Epithelial cell of prostate (primary cell): Measurements from ENCODE around the gene PLXNA4.

Source experiments
- DNase-seq: peaks from one replicate; pipeline ENCODE4 v3.0.0-alpha.2; 2011; ENCODE audit warnings: low read depth, low spot score
- H3K27ac ChIP-seq: fragments of 450-650 bp; 2 replicates; pipeline ENCODE4 v1.5.1; 2017; ENCODE audit warnings: mild to moderate bottlenecking

The PLXNA4 gene

DNA sequence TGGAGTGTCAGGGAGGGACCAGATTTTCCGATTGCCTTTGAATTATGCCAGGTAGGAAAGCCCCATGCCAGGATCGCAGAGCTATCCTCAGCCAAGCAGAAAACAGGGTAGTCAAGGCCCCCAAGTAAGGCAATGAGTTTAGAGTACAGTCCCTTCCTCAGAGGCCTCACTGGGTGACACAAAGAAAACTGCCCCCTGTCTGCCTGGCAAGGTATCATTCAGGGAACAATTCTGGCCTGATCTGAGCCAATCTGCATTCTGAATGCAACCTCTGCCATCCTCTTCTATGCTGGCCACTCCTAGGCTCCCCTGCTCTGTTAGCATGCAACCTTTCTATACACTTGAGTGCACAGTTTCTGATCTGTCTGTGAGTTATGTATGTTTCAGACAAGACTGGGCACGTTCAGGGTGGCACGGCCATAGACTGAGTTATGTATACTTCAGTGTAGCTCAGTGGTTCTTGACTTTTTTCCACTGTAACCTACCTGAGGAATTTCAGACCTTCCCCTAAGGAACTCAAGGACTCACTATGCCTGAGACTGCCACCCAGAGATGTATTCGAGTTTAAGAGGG lies 336.8 kb downstream of the PLXNA4 start:
- DNase-seq = peak; percentile 31

GRCh38 chr7:132234711-132235110 lies 341.6 kb downstream of the PLXNA4 start:
- H3K27ac ChIP-seq = no peak overlapping the region
- DNase-seq = no peak

More for the DNA sequence above, 336.8 kb downstream of the PLXNA4 start:
- no peak overlapping the region for H3K27ac ChIP-seq

DNA sequence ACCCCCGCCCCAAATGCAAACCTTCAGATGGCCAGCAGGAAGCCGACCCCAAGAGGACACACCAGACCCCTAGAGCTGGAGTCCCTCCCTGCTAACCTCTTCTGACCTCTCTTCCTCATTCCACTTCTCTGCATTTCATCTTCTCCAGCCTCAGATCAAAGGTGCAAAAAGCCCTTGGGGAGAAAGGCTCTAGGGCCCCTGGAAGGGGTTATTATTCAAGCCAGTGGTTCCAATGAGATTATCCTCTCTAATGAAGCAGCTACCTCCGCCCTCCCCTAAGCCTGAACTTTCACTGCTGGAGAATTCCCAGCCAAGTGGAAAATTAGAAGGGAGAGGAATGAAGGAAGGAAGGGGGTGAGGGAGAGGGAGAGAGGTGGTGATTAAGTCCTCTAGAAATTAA lies 343.9 kb downstream of the PLXNA4 start:
- H3K27ac ChIP-seq = no peak overlapping the region
- no peak for DNase-seq

DNA sequence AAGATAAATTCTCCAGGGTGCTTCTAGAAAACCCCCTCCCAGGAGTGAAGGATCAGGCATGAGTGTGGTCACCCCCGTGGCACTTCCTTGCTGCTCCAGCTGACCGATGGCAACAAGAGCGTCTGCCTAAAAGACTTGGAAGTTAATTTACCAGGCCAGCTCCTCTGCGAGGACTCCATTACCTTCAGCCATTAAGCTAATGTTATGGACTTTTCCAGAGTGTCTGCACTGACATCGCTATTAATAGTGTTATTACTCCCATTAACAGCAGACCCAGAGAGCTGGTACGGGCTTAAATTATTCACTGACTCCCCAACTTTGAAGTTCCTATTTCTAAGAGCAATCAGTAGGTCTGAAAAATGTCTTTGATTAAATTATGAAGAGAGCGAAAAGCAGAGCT lies 345.8 kb downstream of the PLXNA4 start:
- DNase-seq = no peak
- no peak overlapping the region for H3K27ac ChIP-seq

GRCh38 chr7:132228240-132228639 lies 348.0 kb downstream of the PLXNA4 start:
- DNase-seq = no peak
- H3K27ac ChIP-seq = no peak overlapping the region

DNA sequence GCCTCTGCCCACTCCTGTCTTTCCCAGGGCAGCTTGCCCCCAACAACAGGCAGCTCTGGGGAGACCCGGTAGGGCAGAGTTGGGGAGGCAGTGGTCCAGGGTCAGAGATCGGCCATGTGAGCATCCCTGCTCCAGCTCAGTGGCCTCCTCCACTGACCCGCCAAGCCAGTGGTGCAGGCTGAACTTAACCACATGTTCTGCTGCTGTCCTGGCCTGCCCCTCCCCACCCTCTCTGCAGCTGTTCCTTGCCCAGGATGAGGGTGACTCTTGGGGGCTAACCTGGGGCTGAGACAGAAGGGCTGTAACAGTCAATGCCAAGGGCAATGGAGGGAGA lies 349.3 kb downstream of the PLXNA4 start:
- no peak overlapping the region for H3K27ac ChIP-seq
- DNase-seq = no peak

GRCh38 chr7:132226046-132226956 lies 350.0 kb downstream of the PLXNA4 start:
- no peak for DNase-seq
- no peak overlapping the region for H3K27ac ChIP-seq

DNA sequence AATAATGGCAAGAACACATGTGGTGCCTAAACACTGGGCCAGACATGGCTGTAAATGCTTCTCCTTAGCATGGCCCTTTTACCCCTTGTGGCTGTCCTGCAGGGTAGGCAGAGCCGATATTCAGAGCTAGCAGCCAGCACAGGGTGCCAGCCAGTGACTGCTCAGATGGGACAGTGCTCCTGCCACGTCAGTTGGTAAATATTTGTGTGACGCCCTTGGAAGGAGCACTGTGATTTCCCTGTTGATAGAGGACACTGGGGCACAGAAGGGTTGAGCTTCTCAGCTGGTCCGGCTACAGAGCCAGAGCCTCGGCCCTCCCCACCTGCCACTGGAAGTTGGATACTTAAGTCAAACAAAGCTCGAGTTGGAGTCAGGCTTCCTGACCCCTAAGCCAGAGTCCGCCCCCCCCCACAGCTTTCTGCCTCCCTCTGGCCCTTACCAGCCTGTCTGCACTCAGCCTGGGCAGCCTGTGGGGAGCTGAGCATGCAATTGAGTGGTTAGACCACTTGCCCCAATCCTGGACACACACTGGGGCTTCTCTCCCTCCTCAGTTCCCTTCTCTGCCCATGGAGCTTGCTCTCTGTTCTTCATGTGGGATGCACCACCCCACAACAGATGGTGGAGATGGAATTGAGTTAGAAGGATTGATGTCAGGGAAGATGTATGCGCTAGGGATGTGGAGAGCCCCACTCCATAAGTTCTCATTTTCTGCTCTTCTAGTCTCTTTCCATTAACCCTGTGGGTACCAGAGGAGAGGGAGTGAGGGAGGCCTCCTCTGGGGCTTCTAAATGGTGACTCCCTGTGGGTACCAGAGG lies 350.8 kb downstream of the PLXNA4 start:
- DNase-seq = no peak
- no peak overlapping the region for H3K27ac ChIP-seq

GRCh38 chr7:132221356-132221755 lies 354.9 kb downstream of the PLXNA4 start:
- H3K27ac ChIP-seq = no peak overlapping the region
- peak; percentile 12 for DNase-seq

DNA sequence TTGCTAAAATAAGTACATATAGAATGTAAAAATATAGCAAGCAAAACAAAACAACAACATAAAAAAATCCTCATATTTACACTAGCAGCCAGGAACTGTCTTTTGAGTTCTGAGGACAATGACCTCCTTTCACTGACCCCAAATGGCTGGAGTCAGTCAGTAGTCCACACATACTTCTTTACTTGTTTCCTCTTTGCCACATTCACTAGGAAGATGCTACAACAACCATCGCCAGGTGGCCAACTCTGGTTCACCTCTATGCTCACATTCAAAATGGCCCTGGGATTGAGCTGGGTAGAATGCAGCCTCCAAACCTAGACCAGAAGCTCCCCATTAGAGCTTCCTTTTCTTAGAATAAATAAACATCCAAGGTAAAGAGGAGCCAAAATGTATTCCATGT lies 356.2 kb downstream of the PLXNA4 start:
- no peak overlapping the region for H3K27ac ChIP-seq
- no peak for DNase-seq

DNA sequence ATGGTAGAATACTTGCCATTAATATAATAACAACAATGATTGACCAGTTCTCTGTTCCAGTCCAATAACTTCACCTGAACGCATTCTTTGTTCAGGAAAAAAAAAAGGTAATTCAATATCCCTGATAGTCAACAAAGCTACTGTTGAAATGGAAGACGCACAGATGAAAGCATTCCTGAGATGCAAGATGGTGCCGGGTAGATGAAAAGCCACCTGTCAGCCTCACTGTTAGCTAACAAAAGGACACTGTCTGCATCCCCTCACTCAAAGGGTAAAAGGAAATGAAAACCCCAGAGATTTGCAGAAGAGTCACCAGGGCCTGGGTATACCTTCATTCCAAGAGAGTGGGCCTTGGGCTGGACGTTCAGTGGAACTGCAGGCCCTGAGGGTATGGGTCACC lies 357.4 kb downstream of the PLXNA4 start:
- H3K27ac ChIP-seq = no peak overlapping the region
- no peak for DNase-seq

DNA sequence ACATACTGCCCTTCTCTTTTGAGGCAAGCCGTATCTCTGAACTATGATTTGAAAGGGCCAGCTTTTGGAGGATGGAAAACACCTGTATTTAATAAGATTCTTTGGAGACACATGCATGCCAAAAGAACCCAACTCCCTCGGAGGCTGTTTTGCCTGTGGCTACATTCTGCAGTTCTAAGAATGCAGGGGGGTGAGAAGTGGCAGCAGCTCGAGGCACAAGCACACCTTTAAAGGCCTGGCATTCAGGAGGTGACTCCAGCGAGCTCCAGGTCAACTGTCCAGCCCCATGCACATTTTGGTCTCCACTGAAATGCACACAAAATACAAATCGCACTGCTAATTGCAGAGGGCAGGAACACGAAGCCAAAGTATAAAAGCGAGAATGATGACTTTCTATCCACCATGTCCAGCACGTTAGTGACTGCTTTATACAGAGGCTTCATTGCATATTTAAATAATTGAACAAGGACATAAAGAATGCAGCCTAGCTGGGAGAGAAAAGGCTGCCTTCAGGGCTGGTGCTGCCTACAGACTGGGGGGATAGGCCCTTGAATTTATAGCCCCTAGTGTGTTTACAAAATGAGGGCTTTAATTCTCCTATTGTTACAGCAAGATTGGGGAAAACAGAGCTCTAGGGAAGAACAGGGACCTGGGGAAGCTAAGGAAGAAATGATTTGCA lies 359.3 kb downstream of the PLXNA4 start:
- no peak overlapping the region for H3K27ac ChIP-seq
- no peak for DNase-seq

- no peak overlapping the region for H3K27ac ChIP-seq
- DNase-seq = no peak
These were observed 361.8 kb downstream of the PLXNA4 start for GRCh38 chr7:132214452-132214851.

DNA sequence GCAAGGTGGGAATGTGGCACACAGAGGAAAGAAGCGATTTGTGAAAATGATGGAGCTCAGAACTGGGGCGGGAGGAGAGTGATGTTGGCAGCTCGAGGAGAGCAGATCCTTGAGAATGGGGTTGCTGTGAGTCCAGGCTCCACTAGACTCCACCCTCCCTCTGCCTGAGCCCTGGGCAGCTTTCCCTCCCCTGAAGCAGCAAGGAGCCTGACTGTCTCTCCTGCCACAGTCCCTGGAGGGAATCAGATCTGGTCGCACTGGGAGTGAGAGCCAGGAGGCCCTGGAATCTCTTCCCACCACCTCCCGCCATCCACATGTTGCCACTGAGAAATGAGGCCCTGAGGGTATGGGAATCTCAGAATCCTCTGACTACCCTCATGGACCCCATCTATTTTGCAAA lies 362.7 kb downstream of the PLXNA4 start:
- DNase-seq = no peak
- H3K27ac ChIP-seq = no peak overlapping the region

DNA sequence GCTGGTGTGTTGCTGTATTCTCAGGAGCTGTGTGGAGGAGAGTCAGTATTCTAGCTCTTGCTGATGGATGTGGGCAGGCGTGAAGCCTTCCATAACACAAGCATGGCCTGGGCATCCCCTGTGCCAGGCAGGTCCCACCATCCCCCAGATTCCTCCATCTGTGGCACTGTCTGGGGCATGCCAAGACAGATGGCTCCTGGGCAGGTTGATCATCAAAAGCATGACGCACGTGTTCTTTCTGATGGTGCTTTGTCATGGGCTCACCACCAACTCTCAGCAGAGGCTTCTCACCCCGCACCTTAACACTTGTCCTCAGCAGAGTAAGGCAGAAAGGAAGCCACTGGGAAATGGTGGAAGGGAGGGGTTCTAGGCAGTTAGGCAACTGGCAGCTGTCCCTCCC lies 364.3 kb downstream of the PLXNA4 start:
- DNase-seq = no peak
- no peak overlapping the region for H3K27ac ChIP-seq

GRCh38 chr7:132210821-132211220 lies 365.4 kb downstream of the PLXNA4 start:
- no peak overlapping the region for H3K27ac ChIP-seq
- no peak for DNase-seq

DNA sequence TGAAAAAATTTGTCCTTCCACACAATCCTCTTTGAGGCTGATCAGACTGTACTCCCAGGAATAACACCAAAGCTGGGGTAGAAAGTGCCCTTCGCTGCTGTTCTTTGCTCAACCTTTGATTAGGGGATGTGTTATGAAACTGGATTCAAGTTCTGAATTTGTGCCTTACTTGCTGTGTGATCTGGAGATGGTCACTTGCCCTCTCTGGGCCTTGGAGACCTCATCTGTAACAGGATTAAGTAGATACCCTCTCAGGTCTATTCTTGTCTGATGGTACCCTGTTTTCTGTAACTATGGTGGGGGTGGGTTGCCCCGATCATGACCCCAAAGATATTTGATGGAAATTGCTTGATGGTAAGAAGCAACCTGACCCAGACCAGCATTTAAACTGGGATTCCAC lies 368.5 kb downstream of the PLXNA4 start:
- no peak for DNase-seq
- no peak overlapping the region for H3K27ac ChIP-seq

DNA sequence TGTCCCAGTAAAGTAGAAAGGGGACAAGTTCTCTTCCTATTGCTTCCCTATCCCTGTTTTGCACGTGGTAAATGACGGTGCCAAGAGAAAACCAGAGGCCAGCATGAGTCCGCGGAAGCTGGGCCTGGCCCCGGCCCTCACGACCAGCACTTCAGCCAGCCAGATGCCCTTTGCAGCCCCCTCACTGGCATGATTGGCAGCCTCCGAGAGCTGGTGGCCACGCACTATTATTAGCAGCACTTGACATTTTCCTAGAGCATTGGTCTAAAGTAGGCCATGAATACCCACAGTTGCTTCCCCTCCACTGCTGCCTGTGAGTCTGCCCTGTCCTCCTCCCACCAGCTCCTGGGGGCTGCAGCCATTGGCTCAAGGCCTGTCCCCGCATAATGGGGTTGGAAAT lies 369.1 kb downstream of the PLXNA4 start:
- DNase-seq = no peak
- H3K27ac ChIP-seq = no peak overlapping the region

DNA sequence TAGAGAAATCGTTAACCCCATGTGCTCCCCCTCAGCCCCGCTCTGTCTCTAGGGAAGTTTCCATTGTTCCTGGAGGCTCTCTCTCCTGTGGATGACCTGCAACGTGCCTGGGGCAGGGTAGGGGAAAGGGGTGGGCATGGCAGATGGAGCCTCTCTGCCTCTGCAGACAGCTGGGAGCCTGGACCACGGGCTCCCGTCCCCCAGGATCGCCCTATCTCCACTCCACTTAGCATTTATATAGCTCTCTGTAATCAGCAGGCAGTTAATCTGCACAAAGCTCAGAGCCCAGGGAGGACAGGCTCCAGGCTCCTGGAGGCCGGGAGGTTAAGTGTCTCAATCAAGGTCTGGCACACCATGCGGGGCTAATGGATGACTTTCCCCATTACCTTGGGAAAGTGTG lies 369.7 kb downstream of the PLXNA4 start:
- DNase-seq = no peak
- no peak overlapping the region for H3K27ac ChIP-seq

GRCh38 chr7:132205509-132205908 lies 370.8 kb downstream of the PLXNA4 start:
- no peak for DNase-seq
- H3K27ac ChIP-seq = no peak overlapping the region

GRCh38 chr7:132203021-132203420 lies 373.2 kb downstream of the PLXNA4 start:
- DNase-seq = no peak

More at GRCh38 chr7:132203021-132203420, 373.2 kb downstream of the PLXNA4 start:
- no peak overlapping the region for H3K27ac ChIP-seq
